ENCODE measurements around the gene GREB1.

The GREB1 gene

GRCh38 chr2:11667866-11668637 lies 134.2 kb downstream of the GREB1 start:
- no peak for DNase-seq

GRCh38 chr2:11669454-11670291 lies 135.8 kb downstream of the GREB1 start, which contains the start of gene NTSR2:
Gene NTSR2, minus strand, starts transcription at chr2:11670195. Its CDS starts 66 bp downstream, at chr2:11670129.
- no peak for DNase-seq

GRCh38 chr2:11672407-11672806 lies 138.6 kb downstream of the GREB1 start:
- peak in 1 of 2 experiments; percentile 3 for DNase-seq

GRCh38 chr2:11674983-11675382 lies 141.1 kb downstream of the GREB1 start:
- no peak for DNase-seq

GRCh38 chr2:11675423-11676112 lies 141.7 kb downstream of the GREB1 start:
- no peak for DNase-seq

GRCh38 chr2:11676640-11677039 lies 142.8 kb downstream of the GREB1 start:
- no peak for DNase-seq

GRCh38 chr2:11677136-11678055 lies 143.6 kb downstream of the GREB1 start:
- DNase-seq: no peak

GRCh38 chr2:11678306-11678960 lies 144.6 kb downstream of the GREB1 start:
- DNase-seq: no peak

GRCh38 chr2:11679016-11679415 lies 145.2 kb downstream of the GREB1 start:
- DNase-seq: no peak

- DNase-seq: no peak
Observed at GRCh38 chr2:11679486-11680181, 145.8 kb downstream of the GREB1 start.

- no peak for DNase-seq
Observed at GRCh38 chr2:11680182-11680900, 146.5 kb downstream of the GREB1 start.

GRCh38 chr2:11680901-11681721 lies 147.3 kb downstream of the GREB1 start:
- no peak for DNase-seq

- peak in 1 of 2 experiments; percentile 6 for DNase-seq
Observed at GRCh38 chr2:11681722-11682589, 148.1 kb downstream of the GREB1 start.

- no peak for DNase-seq
Observed at GRCh38 chr2:11682590-11682915, 148.7 kb downstream of the GREB1 start.

- no peak for DNase-seq
Observed at GRCh38 chr2:11683476-11683875, 149.6 kb downstream of the GREB1 start.

GRCh38 chr2:11683966-11684365 lies 150.1 kb downstream of the GREB1 start:
- no peak for DNase-seq

- DNase-seq: no peak
Observed at GRCh38 chr2:11684894-11685460, 151.1 kb downstream of the GREB1 start.

- DNase-seq: no peak
Observed at GRCh38 chr2:11685906-11686470, 152.1 kb downstream of the GREB1 start.

All from AML-193 (cell line).